OCI-LY3 (cell line): ENCODE measurements around the gene NIPBL.

ENCODE experiments used
- CTCF ChIP-seq: fragments of 200-600, 300-600 bp; sonication (generic); IDR thresholded peaks from 2 replicates; pipeline ENCODE4 v1.5.1; 2014; ENCODE audit warnings: antibody characterized with exemption, low read length, low read depth
- EZH2phosphoT487 ChIP-seq: fragments of 200-600 bp; shearing (Covaris generic); IDR thresholded peaks from 2 replicates; pipeline ENCODE4 v1.6.1; 2018; ENCODE audit warnings: antibody characterized with exemption, mixed run types, low read depth

- TF ChIP-seq CTCF (no peak), EZH2phosphoT487 (no peak)
These were observed 125.7 kb downstream of the NIPBL start for GRCh38 chr5:37002176-37002751.
